ENCODE results near the gene EXOC7.

EXOC7 gene

DNA sequence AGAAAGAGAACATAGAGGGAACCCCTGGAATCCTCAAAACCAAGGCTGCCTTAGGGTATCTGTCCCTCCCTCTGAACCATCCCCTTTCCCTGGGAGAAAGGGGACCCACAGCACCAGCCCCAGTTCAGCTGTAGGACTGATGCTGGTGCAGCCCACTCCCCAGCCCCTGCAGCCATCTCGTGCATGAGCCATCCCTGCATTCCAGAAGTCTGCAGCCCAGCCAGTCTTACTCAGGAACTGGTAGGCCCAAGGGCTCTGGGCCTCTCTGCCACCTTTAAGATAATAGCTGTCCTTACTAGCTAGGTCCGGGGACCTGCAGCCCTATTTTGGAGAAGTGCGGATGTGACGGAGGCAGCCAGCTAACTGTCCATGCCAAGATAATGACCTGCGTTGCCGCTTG lies 70.4 kb downstream of the EXOC7 start:
- Histone ChIP-seq H3K18ac (ENCODE audit: low read length) (no peak overlapping the region), H3K4me3 (ENCODE audit: low read length in 2 of 2) (no peak overlapping the region), H3K9me3 (replicated peaks in 1 of 2; ENCODE audit: control insufficient read depth in 2 of 2, insufficient read depth in 1 of 2, low read depth in 1 of 2, low read length in 2 of 2) (peaks cover 0 to 19% of the 10 kb centered on the region in 2 donors), H3K27ac (replicated peaks; ENCODE audit: low read length) (no peak overlapping the region), H2BK12ac (ENCODE audit: low read length) (no peak overlapping the region), H2BK120ac (ENCODE audit: low read depth, low read length) (no peak overlapping the region), H2AFZ (ENCODE audit: low read length) (no peak overlapping the region), H4K8ac (ENCODE audit: low read depth, low read length) (no peak overlapping the region), H3K23ac (ENCODE audit: low read depth, low read length, poor library complexity) (no peak overlapping the region), H2BK15ac (ENCODE audit: low read length) (no peak overlapping the region), H3K79me1 (ENCODE audit: low read depth, low read length) (no peaks in the 10 kb centered on the region), H3K36me3 (replicated peaks in 1 of 2; ENCODE audit: control insufficient read depth in 2 of 2, insufficient read depth in 2 of 2, low read length in 2 of 2) (peaks cover 0 to 15% of the 10 kb centered on the region in 2 donors), H3K4me2 (ENCODE audit: insufficient read depth, low read length, poor library complexity, severe bottlenecking) (no peak overlapping the region), H2BK5ac (ENCODE audit: low read length) (no peak overlapping the region), H3K14ac (ENCODE audit: low read length) (no peak overlapping the region), H2AK5ac (ENCODE audit: low read depth, low read length) (no peak overlapping the region), H3K4me1 (ENCODE audit: control insufficient read depth in 2 of 2, insufficient read depth in 1 of 2, low read depth in 1 of 2, low read length in 2 of 2) (peaks cover 8 to 11% of the 10 kb centered on the region in 2 donors), H3K4ac (ENCODE audit: low read length) (no peak overlapping the region), H4K91ac (ENCODE audit: low read depth, low read length, poor library complexity) (no peak overlapping the region), H3K9ac (ENCODE audit: low read depth, low read length, poor library complexity) (no peak overlapping the region), H3K27me3 (ENCODE audit: control insufficient read depth in 3 of 3, insufficient read depth in 3 of 3, low read depth in 1 of 3, low read length in 3 of 3) (peaks cover 0 to 7% (median 0%) of the 10 kb centered on the region in 3 experiments)
- WGBS, 2 donors (ENCODE audit: extremely low coverage in 2 of 2, insufficient read length in 2 of 2, insufficient replicate concordance in 1 of 2), result no CpG with 5 or more reads among the region's 6 CpGs
- DNase-seq (ENCODE audit: low spot score), result no peak

DNA sequence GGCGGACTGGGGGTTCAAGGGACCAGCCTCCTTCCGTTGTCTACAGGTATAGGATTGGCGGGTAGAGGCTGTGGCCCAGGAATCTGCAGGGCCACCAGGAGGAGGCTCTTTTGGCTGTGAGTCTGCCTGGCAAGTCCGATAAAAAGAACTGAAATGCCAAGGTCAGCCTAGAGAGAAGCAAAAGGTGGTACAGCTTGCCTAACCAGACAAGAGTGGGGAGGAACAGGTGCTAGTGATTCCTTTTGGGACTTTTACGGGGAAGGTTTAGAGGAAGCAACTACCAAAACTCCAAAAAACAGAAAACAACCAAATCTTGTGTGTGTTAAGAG lies 70.8 kb downstream of the EXOC7 start:
- Histone ChIP-seq H3K4me2 (ENCODE audit: insufficient read depth, low read length, poor library complexity, severe bottlenecking) (no peak overlapping the region), H3K79me1 (ENCODE audit: low read depth, low read length) (no peaks in the 10 kb centered on the region), H2AFZ (ENCODE audit: low read length) (no peak overlapping the region)

DNA sequence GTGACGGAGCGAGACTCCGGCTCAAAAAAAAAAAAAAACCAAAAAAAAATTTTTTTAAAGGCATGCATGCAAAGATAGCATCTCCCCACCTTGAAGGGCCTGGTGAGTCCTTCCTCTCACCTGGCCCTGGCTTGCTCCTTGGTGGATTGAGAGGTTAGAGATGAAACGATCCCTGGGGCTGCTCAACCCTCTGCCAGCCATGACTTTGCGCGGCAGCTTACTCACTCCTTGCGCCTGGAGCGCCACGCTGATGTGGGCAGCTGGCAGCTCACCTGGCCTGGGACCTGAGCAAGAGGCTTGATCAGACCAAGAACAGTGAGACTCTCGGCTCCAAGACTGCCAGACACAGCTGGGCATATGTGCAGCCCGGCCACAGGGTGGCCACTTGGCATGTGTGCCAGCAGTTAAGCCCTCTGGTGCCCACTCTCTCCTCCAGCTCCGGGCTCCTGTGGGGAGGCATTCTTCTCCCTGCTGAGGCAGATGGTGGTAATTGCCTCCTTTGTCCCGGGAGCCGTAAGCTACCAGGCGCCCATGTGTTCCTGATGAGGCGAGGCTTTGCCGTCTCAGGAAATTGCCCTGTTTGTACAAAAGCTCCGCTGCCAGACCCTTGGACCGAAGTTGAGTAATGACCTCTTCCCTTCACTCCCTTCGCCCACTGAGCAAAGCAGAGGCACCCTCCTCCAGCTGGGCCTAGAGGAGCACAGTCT lies 71.4 kb downstream of the EXOC7 start:
- H3K18ac ChIP-seq (ENCODE audit: low read length), result peak overlapping the region; percentile 64
- H2AK5ac ChIP-seq (ENCODE audit: low read depth, low read length), result peak overlapping the region; percentile 63
- no peak overlapping the region for H3K9ac ChIP-seq (ENCODE audit: low read depth, low read length, poor library complexity)
- WGBS, 2 donors (ENCODE audit: extremely low coverage in 2 of 2, insufficient read length in 2 of 2, insufficient replicate concordance in 1 of 2), result no CpG with 5 or more reads among the region's 20 CpGs
- no peak overlapping the region for H3K4me2 ChIP-seq (ENCODE audit: insufficient read depth, low read length, poor library complexity, severe bottlenecking)
- no peak for DNase-seq (ENCODE audit: low spot score)
- peaks cover 0 to 8% (median 0%) of the 10 kb centered on the region in 3 experiments for H3K27me3 ChIP-seq (ENCODE audit: control insufficient read depth in 3 of 3, insufficient read depth in 3 of 3, low read depth in 1 of 3, low read length in 3 of 3)
- H3K27ac ChIP-seq (replicated peaks; ENCODE audit: low read length), result no peak overlapping the region
- peak overlapping the region; percentile 41 for H2BK12ac ChIP-seq (ENCODE audit: low read length)
- peaks cover 0 to 19% of the 10 kb centered on the region in 2 donors for H3K9me3 ChIP-seq (replicated peaks in 1 of 2; ENCODE audit: control insufficient read depth in 2 of 2, insufficient read depth in 1 of 2, low read depth in 1 of 2, low read length in 2 of 2)
- no peak overlapping the region for H2BK15ac ChIP-seq (ENCODE audit: low read length)
- H3K4me1 ChIP-seq (ENCODE audit: control insufficient read depth in 2 of 2, insufficient read depth in 1 of 2, low read depth in 1 of 2, low read length in 2 of 2), result peaks cover 8 to 11% of the 10 kb centered on the region in 2 donors
- H2BK5ac ChIP-seq (ENCODE audit: low read length), result no peak overlapping the region
- H2BK120ac ChIP-seq (ENCODE audit: low read depth, low read length), result no peak overlapping the region
- peak overlapping the region; percentile 43 for H3K23ac ChIP-seq (ENCODE audit: low read depth, low read length, poor library complexity)
- no peak overlapping the region for H3K4me3 ChIP-seq (ENCODE audit: low read length in 2 of 2)
- no peaks in the 10 kb centered on the region for H3K79me1 ChIP-seq (ENCODE audit: low read depth, low read length)
- peak overlapping the region; percentile 63 for H3K14ac ChIP-seq (ENCODE audit: low read length)
- H3K36me3 ChIP-seq (replicated peaks in 1 of 2; ENCODE audit: control insufficient read depth in 2 of 2, insufficient read depth in 2 of 2, low read length in 2 of 2), result peaks cover 0 to 8% of the 10 kb centered on the region in 2 donors
- H4K91ac ChIP-seq (ENCODE audit: low read depth, low read length, poor library complexity), result peak overlapping the region; percentile 12
- H2AFZ ChIP-seq (ENCODE audit: low read length), result no peak overlapping the region
- H4K8ac ChIP-seq (ENCODE audit: low read depth, low read length), result no peak overlapping the region
- H3K4ac ChIP-seq (ENCODE audit: low read length), result no peak overlapping the region

More for the DNA sequence above, 70.8 kb downstream of the EXOC7 start:
- no peak overlapping the region for H3K9ac ChIP-seq (ENCODE audit: low read depth, low read length, poor library complexity)
- DNase-seq (ENCODE audit: low spot score), result no peak
- no CpG with 5 or more reads among the region's 5 CpGs for WGBS, 2 donors (ENCODE audit: extremely low coverage in 2 of 2, insufficient read length in 2 of 2, insufficient replicate concordance in 1 of 2)
- no peak overlapping the region for H3K4ac ChIP-seq (ENCODE audit: low read length)
- peak overlapping the region; percentile 43 for H3K23ac ChIP-seq (ENCODE audit: low read depth, low read length, poor library complexity)
- peak overlapping the region; percentile 64 for H3K18ac ChIP-seq (ENCODE audit: low read length)
- H2BK15ac ChIP-seq (ENCODE audit: low read length), result no peak overlapping the region
- peaks cover 0 to 11% of the 10 kb centered on the region in 2 donors for H3K36me3 ChIP-seq (replicated peaks in 1 of 2; ENCODE audit: control insufficient read depth in 2 of 2, insufficient read depth in 2 of 2, low read length in 2 of 2)
- H3K9me3 ChIP-seq (replicated peaks in 1 of 2; ENCODE audit: control insufficient read depth in 2 of 2, insufficient read depth in 1 of 2, low read depth in 1 of 2, low read length in 2 of 2), result peaks cover 0 to 19% of the 10 kb centered on the region in 2 donors
- no peak overlapping the region for H2BK5ac ChIP-seq (ENCODE audit: low read length)
- peak overlapping the region; percentile 63 for H2AK5ac ChIP-seq (ENCODE audit: low read depth, low read length)
- H4K91ac ChIP-seq (ENCODE audit: low read depth, low read length, poor library complexity), result peak overlapping the region; percentile 12
- peaks cover 8 to 11% of the 10 kb centered on the region in 2 donors for H3K4me1 ChIP-seq (ENCODE audit: control insufficient read depth in 2 of 2, insufficient read depth in 1 of 2, low read depth in 1 of 2, low read length in 2 of 2)
- H2BK12ac ChIP-seq (ENCODE audit: low read length), result peak overlapping the region; percentile 41
- no peak overlapping the region for H3K14ac ChIP-seq (ENCODE audit: low read length)
- peaks cover 0 to 8% (median 0%) of the 10 kb centered on the region in 3 experiments for H3K27me3 ChIP-seq (ENCODE audit: control insufficient read depth in 3 of 3, insufficient read depth in 3 of 3, low read depth in 1 of 3, low read length in 3 of 3)
- no peak overlapping the region for H3K4me3 ChIP-seq (ENCODE audit: low read length in 2 of 2)
- H4K8ac ChIP-seq (ENCODE audit: low read depth, low read length), result no peak overlapping the region
- no peak overlapping the region for H3K27ac ChIP-seq (replicated peaks; ENCODE audit: low read length)
- no peak overlapping the region for H2BK120ac ChIP-seq (ENCODE audit: low read depth, low read length)

Small RNA genes lying within 50 kb of the gene (small RNA-seq; reads per million reads assigned to genes)
- 3.9 reads per million, percentile 6 among the genes with 10 or more reads in this experiment for gene MIR6868 (ENCODE audit: insufficient read depth)

Measured in neuronal stem cell (in vitro differentiated cells).